GM12872 (cell line): Measurements from ENCODE around the gene AP4B1.

Experiments used
- TF ChIP-seq, protein P1 (sequence below): IDR thresholded peaks from 3 replicates; pipeline ENCODE4 v1.5.1; 2011; ENCODE audit warnings: low read depth, mild to moderate bottlenecking, low read length, moderate library complexity; ENCODE audit not compliant: insufficient read depth

Gene AP4B1

GRCh38 chr1:113899111-113899510 is 5.5 kb downstream of the AP4B1 start:
- TF ChIP-seq, protein P1, sequence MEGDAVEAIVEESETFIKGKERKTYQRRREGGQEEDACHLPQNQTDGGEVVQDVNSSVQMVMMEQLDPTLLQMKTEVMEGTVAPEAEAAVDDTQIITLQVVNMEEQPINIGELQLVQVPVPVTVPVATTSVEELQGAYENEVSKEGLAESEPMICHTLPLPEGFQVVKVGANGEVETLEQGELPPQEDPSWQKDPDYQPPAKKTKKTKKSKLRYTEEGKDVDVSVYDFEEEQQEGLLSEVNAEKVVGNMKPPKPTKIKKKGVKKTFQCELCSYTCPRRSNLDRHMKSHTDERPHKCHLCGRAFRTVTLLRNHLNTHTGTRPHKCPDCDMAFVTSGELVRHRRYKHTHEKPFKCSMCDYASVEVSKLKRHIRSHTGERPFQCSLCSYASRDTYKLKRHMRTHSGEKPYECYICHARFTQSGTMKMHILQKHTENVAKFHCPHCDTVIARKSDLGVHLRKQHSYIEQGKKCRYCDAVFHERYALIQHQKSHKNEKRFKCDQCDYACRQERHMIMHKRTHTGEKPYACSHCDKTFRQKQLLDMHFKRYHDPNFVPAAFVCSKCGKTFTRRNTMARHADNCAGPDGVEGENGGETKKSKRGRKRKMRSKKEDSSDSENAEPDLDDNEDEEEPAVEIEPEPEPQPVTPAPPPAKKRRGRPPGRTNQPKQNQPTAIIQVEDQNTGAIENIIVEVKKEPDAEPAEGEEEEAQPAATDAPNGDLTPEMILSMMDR, result no peak

- TF ChIP-seq, protein P1, result no peak
These were observed 6.3 kb downstream of the AP4B1 start for GRCh38 chr1:113898241-113898814.

- TF ChIP-seq, protein P1, result no peak
These were observed 8.6 kb downstream of the AP4B1 start for GRCh38 chr1:113895961-113896360.

DNA sequence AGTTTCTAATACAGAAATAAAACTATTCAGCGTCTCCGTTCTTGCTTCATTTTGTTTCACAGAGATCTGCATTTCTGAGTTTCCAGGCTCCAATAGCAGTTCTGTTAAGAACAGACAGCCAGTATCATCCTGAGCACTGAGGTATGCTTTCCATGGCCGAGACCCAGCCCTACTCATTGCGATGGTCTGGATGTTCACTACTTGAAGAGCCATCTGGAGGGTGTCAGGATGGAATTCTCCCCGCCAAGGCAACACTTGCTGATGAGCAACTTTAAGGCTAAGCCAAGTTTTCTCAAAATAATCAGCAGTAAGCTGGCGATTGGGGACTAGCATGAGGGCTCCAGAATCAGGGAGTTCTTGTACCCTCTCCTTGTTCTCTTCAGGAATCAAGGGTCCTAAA is 9.5 kb downstream of the AP4B1 start:
- TF ChIP-seq, protein P1, result no peak

DNA sequence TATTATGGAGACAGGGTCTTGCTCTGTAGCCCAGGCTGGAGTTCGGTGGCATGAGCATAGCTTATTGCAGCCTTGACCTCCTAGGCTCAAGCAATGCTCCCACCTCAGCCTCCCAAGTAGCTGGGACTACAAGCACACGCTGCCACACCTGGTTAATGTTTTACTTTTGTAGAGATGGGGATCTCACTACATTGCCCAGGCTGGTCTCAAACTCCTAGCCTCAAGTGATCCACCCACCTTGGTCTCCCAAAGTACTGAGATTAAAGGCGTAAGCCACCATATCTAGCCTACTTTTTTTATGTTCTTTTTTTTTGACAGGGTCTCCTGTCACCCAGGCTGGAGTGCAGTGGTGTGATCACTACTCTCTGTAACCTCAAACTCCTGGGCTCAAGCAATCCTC is 11.3 kb downstream of the AP4B1 start:
- TF ChIP-seq, protein P1, result no peak

GRCh38 chr1:113891631-113892220 is 12.9 kb downstream of the AP4B1 start:
- TF ChIP-seq, protein P1, result no peak

DNA sequence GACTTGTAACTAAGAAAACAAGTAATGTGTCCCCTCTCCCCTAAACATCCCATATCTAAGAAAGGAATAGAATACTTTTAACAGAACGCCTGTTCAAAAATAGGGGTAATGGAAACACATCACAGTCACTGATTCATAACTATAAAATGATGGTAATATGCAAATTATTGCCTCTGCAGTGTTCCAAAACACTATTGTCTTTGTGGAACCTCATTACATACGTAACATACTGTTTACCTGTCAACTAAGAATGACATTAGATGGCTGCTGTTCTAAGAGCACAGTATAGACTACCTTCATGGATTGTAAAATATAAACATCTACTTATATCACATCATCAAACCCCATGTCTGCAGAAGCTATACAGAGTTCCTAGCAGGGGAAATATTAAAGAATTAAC is 13.8 kb downstream of the AP4B1 start:
- TF ChIP-seq, protein P1, result no peak
